WTC11 (cell line): ENCODE results near the gene UBLCP1. TPM values are rescaled to one million over a fixed set of nuclear protein-coding genes. Genes with fewer than 3 reads are reported as not detected.

Source experiments
- ATAC-seq: fragments of 200-7000 bp; cut with Tn5 transposase; 2 replicates; pipeline ENCODE4 v1.10.0; 2021; ENCODE audit warnings: mild to moderate bottlenecking, moderate library complexity
- CTCF ChIA-PET: fragments of 300-600 bp; sonication (Branson Sonifier 250); formaldehyde crosslinking; loops from one replicate; lab custom pipeline; 2021; ENCODE audit warnings: antibody characterized with exemption; lab: Charles Lee
- POLR2A ChIA-PET: fragments of 350-600 bp; sonication (Branson Sonifier 250); formaldehyde crosslinking; loops from one replicate; lab custom pipeline; 2021; ENCODE audit warnings: antibody characterized with exemption; lab: Charles Lee
- DNase-seq: peaks from one replicate; pipeline ENCODE4 v3.0.0; 2021; ENCODE audit warnings: low spot score
- H3K27ac Mint-ChIP-seq: 2 replicates; pipeline ENCODE4 v1.8.0; 2021; ENCODE audit warnings: mixed read lengths
- H3K27me3 Mint-ChIP-seq: 2 replicates; pipeline ENCODE4 v1.8.0; 2021; ENCODE audit warnings: low read depth, mild to moderate bottlenecking, moderate library complexity, mixed read lengths
- H3K36me3 Mint-ChIP-seq: 2 replicates; pipeline ENCODE4 v1.8.0; 2021; ENCODE audit warnings: mixed read lengths
- H3K4me1 Mint-ChIP-seq: 2 replicates; pipeline ENCODE4 v1.8.0; 2022; ENCODE audit warnings: mixed read lengths
- H3K4me3 Mint-ChIP-seq: 2 replicates; pipeline ENCODE4 v1.8.0; 2021; ENCODE audit warnings: mild to moderate bottlenecking, moderate library complexity, mixed read lengths
- H3K9me3 Mint-ChIP-seq: 2 replicates; pipeline ENCODE4 v1.8.0; 2021; ENCODE audit warnings: mixed read lengths
- ATF2 ChIP-seq: sonication (generic); formaldehyde crosslinking; IDR thresholded peaks from 2 replicates; pipeline ENCODE4 v1.8.1; 2022; ENCODE audit warnings: low read depth, missing genetic modification reagents, borderline replicate concordance
- CBFB ChIP-seq: sonication (generic); formaldehyde crosslinking; IDR thresholded peaks from 2 replicates; pipeline ENCODE4 v1.8.1; 2022; ENCODE audit warnings: mild to moderate bottlenecking, low read depth, missing genetic modification reagents
- E2F4 ChIP-seq: sonication (generic); formaldehyde crosslinking; IDR thresholded peaks from 2 replicates; pipeline ENCODE4 v1.8.1; 2022; ENCODE audit warnings: low read depth, mild to moderate bottlenecking, moderate library complexity, missing genetic modification reagents, borderline replicate concordance
- FOXJ3 ChIP-seq: sonication (generic); formaldehyde crosslinking; IDR thresholded peaks from 2 replicates; pipeline ENCODE4 v1.9.0; 2021; ENCODE audit warnings: missing genetic modification reagents, mild to moderate bottlenecking, borderline replicate concordance
- FOXK1 ChIP-seq: sonication (generic); formaldehyde crosslinking; IDR thresholded peaks from 2 replicates; pipeline ENCODE4 v1.8.0; 2022; ENCODE audit warnings: mild to moderate bottlenecking, moderate library complexity, missing genetic modification reagents
- JUN ChIP-seq: sonication (generic); formaldehyde crosslinking; IDR thresholded peaks from 2 replicates; pipeline ENCODE4 v1.8.0; 2023; ENCODE audit warnings: mild to moderate bottlenecking, missing genetic modification reagents
- PREB ChIP-seq: sonication (generic); formaldehyde crosslinking; IDR thresholded peaks from 2 replicates; pipeline ENCODE4 v1.8.1; 2022; ENCODE audit warnings: mild to moderate bottlenecking, missing genetic modification reagents, moderate library complexity, borderline replicate concordance
- RELA ChIP-seq: sonication (generic); formaldehyde crosslinking; IDR thresholded peaks from 2 replicates; pipeline ENCODE4 v1.8.1; 2022; ENCODE audit warnings: missing genetic modification reagents, mild to moderate bottlenecking, borderline replicate concordance
- SMAD4 ChIP-seq: sonication (generic); formaldehyde crosslinking; IDR thresholded peaks from 2 replicates; pipeline ENCODE4 v1.8.0; 2022; ENCODE audit warnings: mild to moderate bottlenecking, missing genetic modification reagents
- TCF7 ChIP-seq: sonication (generic); formaldehyde crosslinking; IDR thresholded peaks from 2 replicates; pipeline ENCODE4 v1.8.0; 2022; ENCODE audit warnings: mild to moderate bottlenecking, low read depth, missing genetic modification reagents, moderate library complexity
- TEAD1 ChIP-seq: sonication (generic); formaldehyde crosslinking; IDR thresholded peaks from 2 replicates; pipeline ENCODE4 v1.8.0; 2022; ENCODE audit warnings: mild to moderate bottlenecking, missing genetic modification reagents
- TEAD4 ChIP-seq: sonication (generic); formaldehyde crosslinking; IDR thresholded peaks from 2 replicates; pipeline ENCODE4 v1.8.0; 2022; ENCODE audit warnings: mild to moderate bottlenecking, missing genetic modification reagents
- ZBTB21 ChIP-seq: sonication (generic); formaldehyde crosslinking; IDR thresholded peaks from 2 replicates; pipeline ENCODE4 v1.8.1; 2023; ENCODE audit warnings: mild to moderate bottlenecking, missing genetic modification reagents, borderline replicate concordance
- ZNF232 ChIP-seq: sonication (generic); formaldehyde crosslinking; IDR thresholded peaks from 2 replicates; pipeline ENCODE4 v1.8.0; 2022; ENCODE audit warnings: mild to moderate bottlenecking, missing genetic modification reagents
- ZNF263 ChIP-seq: sonication (generic); formaldehyde crosslinking; IDR thresholded peaks from 2 replicates; pipeline ENCODE4 v1.8.1; 2022; ENCODE audit warnings: low read depth, mild to moderate bottlenecking, moderate library complexity, missing genetic modification reagents
- ZNF317 ChIP-seq: sonication (generic); formaldehyde crosslinking; IDR thresholded peaks from 2 replicates; pipeline ENCODE4 v1.8.1; 2023; ENCODE audit warnings: low read depth, mild to moderate bottlenecking, moderate library complexity, missing genetic modification reagents, borderline replicate concordance
- ZNF671 ChIP-seq: fragments of 250-450 bp; sonication (Bioruptor Pico); IDR thresholded peaks from 2 replicates; pipeline ENCODE4 v1.8.0; 2021; ENCODE audit warnings: mild to moderate bottlenecking
- total RNA-seq: library from RNA; stranded (reverse); gene quantifications from 3 replicates; pipeline ENCODE4 v1.2.3, GENCODE V29; 2021
- TF ChIP-seq, protein P1 (sequence below): fragments of 250-450 bp; sonication (Bioruptor Pico); conservative IDR thresholded peaks from 2 replicates; pipeline ENCODE4 v1.9.0; 2021; ENCODE audit warnings: mild to moderate bottlenecking

The UBLCP1 gene
- total RNA-seq, 1 experiment from 2014 or later: 31.0 TPM

GRCh38 chr5:159243385-159243784 lies 19.7 kb upstream of the UBLCP1 start:
- H3K9me3 Mint-ChIP-seq: no peaks in the 10 kb centered on the region
- ATAC-seq (no peak), DNase-seq (no peak)
- ChIA-PET POLR2A (no interaction called here), CTCF (no interaction called here)
- no peak overlapping the region for H3K27ac Mint-ChIP-seq
- no peaks in the 10 kb centered on the region for H3K4me1 Mint-ChIP-seq
- no peaks in the 10 kb centered on the region for H3K36me3 Mint-ChIP-seq
- peaks cover 54% of the 10 kb centered on the region for H3K27me3 Mint-ChIP-seq
- H3K4me3 Mint-ChIP-seq: no peak overlapping the region
- TF ChIP-seq ZBTB21 (CRISPR knock-in tag): no peak
- TF ChIP-seq, protein P1, sequence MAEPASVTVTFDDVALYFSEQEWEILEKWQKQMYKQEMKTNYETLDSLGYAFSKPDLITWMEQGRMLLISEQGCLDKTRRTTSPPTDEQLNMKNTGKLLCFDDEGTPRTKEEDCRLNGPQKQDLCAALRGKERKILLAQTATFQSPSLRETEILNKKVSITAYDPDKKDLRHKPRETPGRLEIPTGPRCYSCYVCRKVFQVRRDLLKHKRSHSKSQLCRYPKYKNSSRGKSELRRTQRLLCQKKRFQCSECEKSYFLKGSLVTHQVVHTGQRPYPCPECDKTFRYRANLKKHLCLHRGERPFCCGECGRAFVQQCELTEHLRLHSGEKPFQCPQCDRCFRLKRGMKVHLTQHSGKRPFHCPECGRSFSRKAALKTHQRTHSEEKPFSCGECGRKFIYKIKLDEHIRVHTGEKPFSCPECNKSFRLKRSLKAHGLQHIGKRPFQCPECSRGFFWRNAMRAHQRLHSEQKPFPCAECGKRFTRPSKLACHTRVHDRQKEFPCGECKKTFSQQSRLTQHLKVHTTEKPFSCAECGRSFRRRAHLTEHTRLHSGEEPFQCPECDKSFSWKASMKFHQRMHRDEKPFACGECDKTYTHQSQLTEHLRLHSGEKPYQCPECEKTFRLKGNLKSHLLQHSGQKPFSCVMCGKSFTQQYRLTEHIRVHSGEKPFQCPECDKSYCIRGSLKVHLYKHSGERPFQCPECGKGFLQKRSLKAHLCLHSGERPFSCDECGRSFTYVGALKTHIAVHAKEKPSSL (CRISPR knock-in tag): no peak
- no peak for TF ChIP-seq ZNF232 (CRISPR knock-in tag)
- no peak for TF ChIP-seq ZNF671 (CRISPR knock-in tag)
- no peak for TF ChIP-seq PREB (CRISPR knock-in tag)
- no peak for TF ChIP-seq SMAD4 (CRISPR knock-in tag)
- no peak for TF ChIP-seq JUN (CRISPR knock-in tag)
- TF ChIP-seq TCF7 (CRISPR knock-in tag): no peak

- no peak for ATAC-seq
- TF ChIP-seq FOXJ3 (CRISPR knock-in tag) (no peak), ZNF317 (CRISPR knock-in tag) (no peak), ZNF263 (CRISPR knock-in tag) (no peak), CBFB (CRISPR knock-in tag) (no peak), ZBTB21 (CRISPR knock-in tag) (no peak), TEAD1 (CRISPR knock-in tag) (no peak), E2F4 (no peak), ATF2 (CRISPR knock-in tag) (no peak)
- Mint-ChIP-seq H3K9me3 (no peaks in the 10 kb centered on the region), H3K36me3 (no peaks in the 10 kb centered on the region), H3K4me1 (no peaks in the 10 kb centered on the region), H3K27me3 (peaks cover 55% of the 10 kb centered on the region), H3K4me3 (no peak overlapping the region), H3K27ac (no peak overlapping the region)
- ChIA-PET CTCF (no interaction called here), POLR2A (no interaction called here)
- DNase-seq: no peak
Measured at GRCh38 chr5:159244163-159244562, 18.9 kb upstream of the UBLCP1 start.

- no peak for DNase-seq
- no peaks in the 10 kb centered on the region for H3K9me3 Mint-ChIP-seq
- ChIA-PET CTCF (no interaction called here), POLR2A (no interaction called here)
- H3K27me3 Mint-ChIP-seq: peaks cover 54% of the 10 kb centered on the region
- TF ChIP-seq TEAD1 (CRISPR knock-in tag) (no peak), FOXK1 (CRISPR knock-in tag) (no peak), RELA (CRISPR knock-in tag) (no peak), TEAD4 (CRISPR knock-in tag) (no peak)
- H3K4me3 Mint-ChIP-seq: no peak overlapping the region
- no peaks in the 10 kb centered on the region for H3K4me1 Mint-ChIP-seq
- ATAC-seq: no peak
- H3K27ac Mint-ChIP-seq: no peak overlapping the region
- no peaks in the 10 kb centered on the region for H3K36me3 Mint-ChIP-seq
Measured at GRCh38 chr5:159244890-159245289, 18.2 kb upstream of the UBLCP1 start.
